Stimulated activated CD8-positive, alpha-beta memory T cell treated with anti-CD3 and anti-CD28 coated beads, Interleukin-15, amount 100 ng/mL, for 1 hour (primary cell): ENCODE data around the gene GRAMD1B.
A peak's percentile ranks its signal among the peaks of the same experiment; 100 is the strongest.

Source experiments
- DNase-seq: peaks from one replicate; pipeline ENCODE4 v3.0.0-alpha.2; 2020; ENCODE audit warnings: low read depth

Gene GRAMD1B

GRCh38 chr11:123588117-123588863 lies 158.2 kb downstream of the GRAMD1B start:
- no peak for DNase-seq

- no peak for DNase-seq
Measured at GRCh38 chr11:123588864-123589262, 158.8 kb downstream of the GRAMD1B start.

- DNase-seq: no peak
Measured at GRCh38 chr11:123590296-123590912, 160.3 kb downstream of the GRAMD1B start.

- DNase-seq: no peak
Measured at GRCh38 chr11:123593570-123593969, 163.5 kb downstream of the GRAMD1B start.

- DNase-seq: no peak
Measured at GRCh38 chr11:123594188-123594901, 164.3 kb downstream of the GRAMD1B start.

- no peak for DNase-seq
Measured at GRCh38 chr11:123594921-123595320, 164.9 kb downstream of the GRAMD1B start.

- no peak for DNase-seq
Measured at GRCh38 chr11:123597859-123598258, 167.8 kb downstream of the GRAMD1B start.

- no peak for DNase-seq
Measured at GRCh38 chr11:123601136-123601535, 171.1 kb downstream of the GRAMD1B start.

- no peak for DNase-seq
Measured at GRCh38 chr11:123601743-123602142, 171.7 kb downstream of the GRAMD1B start.

GRCh38 chr11:123603666-123604065 lies 173.6 kb downstream of the GRAMD1B start:
- DNase-seq: no peak

GRCh38 chr11:123607781-123608180 lies 177.7 kb downstream of the GRAMD1B start:
- DNase-seq: no peak

- DNase-seq: no peak
Measured at GRCh38 chr11:123608371-123608770, 178.3 kb downstream of the GRAMD1B start.

- DNase-seq: no peak
Measured at GRCh38 chr11:123608945-123609344, 178.9 kb downstream of the GRAMD1B start.

GRCh38 chr11:123611698-123612097 lies 181.6 kb downstream of the GRAMD1B start:
- DNase-seq: no peak

GRCh38 chr11:123616505-123617198 lies 186.6 kb downstream of the GRAMD1B start:
- no peak for DNase-seq

- DNase-seq: no peak
Measured at GRCh38 chr11:123622576-123622975, 192.5 kb downstream of the GRAMD1B start.

- no peak for DNase-seq
Measured at GRCh38 chr11:123624974-123625373, 194.9 kb downstream of the GRAMD1B start.

GRCh38 chr11:123628936-123629683 lies 199.0 kb downstream of the GRAMD1B start:
- no peak for DNase-seq

GRCh38 chr11:123630126-123630608 lies 200.1 kb downstream of the GRAMD1B start:
- no peak for DNase-seq

- no peak for DNase-seq
Measured at GRCh38 chr11:123640029-123640428, 210.0 kb downstream of the GRAMD1B start.

GRCh38 chr11:123640677-123641494 lies 210.8 kb downstream of the GRAMD1B start:
- peak; percentile 10 for DNase-seq
